H9 (cell line): ENCODE data around the gene IGSF22. TPM values are rescaled to one million over a fixed set of nuclear protein-coding genes. Genes with fewer than 3 reads are reported as not detected.

Experiments
- DNase-seq: peaks from one replicate; pipeline ENCODE4 v3.0.0-alpha.2; 2017
- H2AFZ ChIP-seq: one replicate; pipeline ENCODE4 v1.6.1; 2013; ENCODE audit warnings: mild to moderate bottlenecking, low read length, control low read depth, moderate library complexity
- H2AK5ac ChIP-seq: 2 replicates; pipeline ENCODE4 v1.6.1; 2013; ENCODE audit warnings: low read length, control low read depth, mixed read lengths; ENCODE audit not compliant: insufficient read length
- H2BK120ac ChIP-seq: one replicate; pipeline ENCODE4 v1.6.1; 2013; ENCODE audit warnings: low read depth, mild to moderate bottlenecking, low read length, control low read depth, inconsistent platforms; ENCODE audit not compliant: poor library complexity, severe bottlenecking
- H2BK12ac ChIP-seq: 2 replicates; pipeline ENCODE4 v1.6.1; 2013; ENCODE audit warnings: low read length, control low read depth, mixed read lengths, low read depth; ENCODE audit not compliant: insufficient read length
- H2BK15ac ChIP-seq: 2 replicates; pipeline ENCODE4 v1.6.1; 2013; ENCODE audit warnings: low read depth, low read length, control low read depth
- H2BK20ac ChIP-seq: one replicate; pipeline ENCODE4 v1.6.1; 2013; ENCODE audit warnings: low read depth, mild to moderate bottlenecking, low read length, control low read depth, inconsistent platforms; ENCODE audit not compliant: poor library complexity, severe bottlenecking
- H2BK5ac ChIP-seq: 2 replicates; pipeline ENCODE4 v1.6.1; 2013; ENCODE audit warnings: low read length, control low read depth, mixed read lengths; ENCODE audit not compliant: insufficient read length
- H3K14ac ChIP-seq: 2 replicates; pipeline ENCODE4 v1.6.1; 2013; ENCODE audit warnings: low read length, control low read depth; ENCODE audit not compliant: insufficient read depth
- H3K18ac ChIP-seq: 2 replicates; pipeline ENCODE4 v1.6.1; 2013; ENCODE audit warnings: low read depth, mild to moderate bottlenecking, mixed read lengths, low read length, control low read depth; ENCODE audit not compliant: insufficient read length
- H3K23ac ChIP-seq: 2 replicates; pipeline ENCODE4 v1.6.1; 2013; ENCODE audit warnings: low read length, control low read depth, mixed read lengths, low read depth; ENCODE audit not compliant: insufficient read length
- H3K23me2 ChIP-seq: 2 replicates; pipeline ENCODE4 v1.6.1; 2013; ENCODE audit warnings: low read depth, mild to moderate bottlenecking, mixed read lengths, low read length, control low read depth; ENCODE audit not compliant: insufficient read length, poor library complexity, severe bottlenecking
- H3K27ac ChIP-seq: 2 replicates; pipeline ENCODE4 v1.5.1; 2013; ENCODE audit warnings: low read length, control low read depth, mixed read lengths, low read depth; ENCODE audit not compliant: insufficient read length
- H3K27me3 ChIP-seq: 2 replicates; pipeline ENCODE4 v1.6.1; 2013; ENCODE audit warnings: low read length, control low read depth, inconsistent platforms; ENCODE audit not compliant: insufficient read depth
- H3K4ac ChIP-seq: 2 replicates; pipeline ENCODE4 v1.6.1; 2013; ENCODE audit warnings: low read depth, mild to moderate bottlenecking, control low read depth, inconsistent platforms, low read length, moderate library complexity
- H3K4me1 ChIP-seq: 2 replicates; pipeline ENCODE4 v1.6.1; 2013; ENCODE audit warnings: low read length, control low read depth, inconsistent platforms; ENCODE audit not compliant: insufficient read depth
- H3K4me2 ChIP-seq: 2 replicates; pipeline ENCODE4 v1.6.1; 2013; ENCODE audit warnings: low read length, control low read depth, mixed read lengths; ENCODE audit not compliant: insufficient read length, insufficient read depth
- H3K56ac ChIP-seq: 2 replicates; pipeline ENCODE4 v1.6.1; 2013; ENCODE audit warnings: low read depth, mild to moderate bottlenecking, mixed read lengths, low read length, control low read depth; ENCODE audit not compliant: insufficient read length
- H3K79me1 ChIP-seq: 2 replicates; pipeline ENCODE4 v1.6.1; 2013; ENCODE audit warnings: low read depth, mild to moderate bottlenecking, moderate library complexity, low read length, control low read depth, inconsistent platforms; ENCODE audit not compliant: insufficient read depth, poor library complexity, severe bottlenecking
- H3K79me2 ChIP-seq: 2 replicates; pipeline ENCODE4 v1.6.1; 2013; ENCODE audit warnings: low read length, control low read depth, inconsistent platforms; ENCODE audit not compliant: insufficient read depth
- H3K9ac ChIP-seq: 2 replicates; pipeline ENCODE4 v1.6.1; 2013; ENCODE audit warnings: low read length, control low read depth, mixed read lengths; ENCODE audit not compliant: insufficient read length; ENCODE audit errors: extremely low read depth
- H3K9me3 ChIP-seq: one replicate; pipeline ENCODE4 v1.6.1; 2013; ENCODE audit warnings: low read depth, low read length, inconsistent platforms; ENCODE audit not compliant: control insufficient read depth
- H3T11ph ChIP-seq: one replicate; pipeline ENCODE4 v1.6.1; 2013; ENCODE audit warnings: mild to moderate bottlenecking, low read length, control low read depth, inconsistent platforms
- H4K20me1 ChIP-seq: one replicate; pipeline ENCODE4 v1.6.1; 2013; ENCODE audit not compliant: control insufficient read depth, insufficient read length, insufficient read depth
- H4K5ac ChIP-seq: 2 replicates; pipeline ENCODE4 v1.6.1; 2013; ENCODE audit warnings: low read depth, mild to moderate bottlenecking, mixed read lengths, low read length, control low read depth; ENCODE audit not compliant: insufficient read length
- H4K8ac ChIP-seq: replicated peaks from 2 replicates; pipeline ENCODE4 v1.6.1; 2013; ENCODE audit warnings: low read length, control low read depth, mixed read lengths, low read depth; ENCODE audit not compliant: insufficient read length
- H4K91ac ChIP-seq: 2 replicates; pipeline ENCODE4 v1.6.1; 2013; ENCODE audit warnings: low read depth, mild to moderate bottlenecking, moderate library complexity, mixed read lengths, low read length, control low read depth; ENCODE audit not compliant: insufficient read length
- H3K27ac Mint-ChIP-seq, 3 experiments: 2 replicates in 2 of 3; 3 replicates in 1 of 3; pipeline ENCODE4 v1.8.0; 2020 to 2021; ENCODE audit warnings: mixed read lengths in 3 of 3, mild to moderate bottlenecking in 1 of 3, moderate library complexity in 1 of 3
- H3K27me3 Mint-ChIP-seq: 2 replicates; pipeline ENCODE4 v1.8.0; 2021; ENCODE audit warnings: low read depth, mild to moderate bottlenecking, moderate library complexity, mixed read lengths
- H3K36me3 Mint-ChIP-seq, 3 experiments: 2 replicates in 2 of 3; 3 replicates in 1 of 3; pipeline ENCODE4 v1.8.0; 2020 to 2021; ENCODE audit warnings: low read depth in 3 of 3, mixed read lengths in 3 of 3; ENCODE audit not compliant: insufficient read depth in 1 of 3
- H3K4me1 Mint-ChIP-seq, 2 experiments: 2 replicates each; pipeline ENCODE4 v1.8.0; 2020; ENCODE audit warnings: mixed read lengths in 2 of 2
- H3K4me3 Mint-ChIP-seq, 2 experiments: 2 replicates in 1 of 2; 3 replicates in 1 of 2; pipeline ENCODE4 v1.8.0; 2020 to 2021; ENCODE audit warnings: mild to moderate bottlenecking in 2 of 2, mixed read lengths in 2 of 2, moderate library complexity in 1 of 2
- H3K9me3 Mint-ChIP-seq, 2 experiments: 2 replicates in 1 of 2; 3 replicates in 1 of 2; pipeline ENCODE4 v1.8.0; 2020; ENCODE audit warnings: mild to moderate bottlenecking in 2 of 2, mixed read lengths in 2 of 2, moderate library complexity in 1 of 2
- CTCF ChIP-seq: fragments of 200-600 bp; sonication (generic); conservative IDR thresholded peaks from 3 replicates; pipeline ENCODE4 v1.8.0; 2021; ENCODE audit warnings: antibody characterized with exemption, mild to moderate bottlenecking
- WGBS: extraction: QIAGEN DNeasy Blood & Tissue Kit; methylation state at CpG from one replicate; pipeline ENCODE4 v1.1.7; 2013; ENCODE audit warnings: missing lambda C conversion rate, low lambda C conversion rate, mixed read lengths; ENCODE audit not compliant: insufficient read length; ENCODE audit errors: extremely low coverage; 5-methylcytosine and 5-hydroxymethylcytosine counted together
- total RNA-seq: library from RNA; stranded (reverse); gene quantifications from 2 replicates; pipeline ENCODE4 v1.2.1, GENCODE V29; 2021

The IGSF22 gene
- total RNA-seq, 1 experiment from 2014 or later, result 0.35 TPM

DNA sequence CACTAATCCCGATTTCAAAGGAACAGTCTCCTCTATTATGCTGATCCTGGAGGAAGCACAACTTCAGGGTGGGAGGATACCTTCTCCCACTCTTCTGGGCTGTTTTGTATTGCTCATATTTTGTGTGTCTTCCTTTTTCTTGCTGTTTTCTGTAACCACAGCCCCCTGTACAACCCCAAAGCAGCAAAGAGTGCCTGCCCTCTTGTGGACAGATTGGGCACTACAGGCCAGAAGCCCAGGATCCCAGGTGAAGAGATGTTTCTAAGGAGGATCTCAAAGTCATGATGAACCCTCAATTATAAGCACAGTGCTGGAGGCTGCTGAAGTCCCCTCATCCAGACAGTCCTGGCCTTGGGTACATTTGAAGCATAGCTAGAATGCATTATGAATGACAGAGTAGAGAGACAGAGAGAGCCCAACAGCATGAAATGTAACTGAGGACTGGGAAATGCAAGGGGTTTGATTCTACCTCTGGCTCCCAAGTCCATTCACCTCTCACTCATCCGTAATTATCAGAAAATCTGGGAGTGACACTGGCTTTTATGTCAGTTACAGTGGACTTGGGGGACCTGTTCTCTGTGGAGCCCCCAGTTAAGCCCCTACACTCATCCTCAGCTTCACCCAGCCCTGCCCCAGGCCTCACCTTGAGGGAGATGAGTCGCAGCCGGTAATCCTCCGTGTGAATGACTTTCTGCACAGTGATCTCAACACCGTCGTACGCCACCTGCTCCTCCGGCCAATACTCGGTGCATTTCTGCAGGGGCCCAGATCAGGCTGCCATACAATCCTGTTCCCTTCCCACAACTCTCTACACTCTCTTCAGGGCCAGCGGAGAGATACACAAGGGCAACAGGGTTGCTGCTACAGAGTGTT lies 6.2 kb upstream of the IGSF22 start:
- Histone ChIP-seq H4K91ac (no peak overlapping the region), H3K4me2 (no peak overlapping the region), H3T11ph (no peak overlapping the region), H3K9ac (no peak overlapping the region), H3K79me1 (no peaks in the 10 kb centered on the region), H2BK5ac (no peak overlapping the region), H3K79me2 (no peaks in the 10 kb centered on the region), H4K5ac (no peak overlapping the region), H3K4me1 (no peaks in the 10 kb centered on the region; the same call in 1 of the 2 replicates), H2BK12ac (no peak overlapping the region), H2BK120ac (no peak overlapping the region), H3K9me3 (no peaks in the 10 kb centered on the region), H3K27ac (no peak overlapping the region), H3K27me3 (no peaks in the 10 kb centered on the region), H2AK5ac (no peak overlapping the region), H3K23me2 (no peaks in the 10 kb centered on the region), H3K4ac (no peak overlapping the region), H2AFZ (no peak overlapping the region), H2BK20ac (no peak overlapping the region), H3K18ac (no peak overlapping the region), H3K56ac (no peak overlapping the region), H4K8ac (no peak overlapping the region), H2BK15ac (no peak overlapping the region), H3K14ac (no peak overlapping the region), H3K23ac (no peak overlapping the region), H4K20me1 (no peaks in the 10 kb centered on the region)
- Mint-ChIP-seq H3K4me3 (no peak overlapping the region), H3K4me1 (peaks cover 6 to 14% of the 10 kb centered on the region in 2 experiments), H3K36me3 (no peaks in the 10 kb centered on the region; a peak in 1 of 7 replicates), H3K27ac (no peak overlapping the region), H3K27me3 (peaks cover 1% of the 10 kb centered on the region; the same call in 1 of the 2 replicates), H3K9me3 (no peaks in the 10 kb centered on the region)
- peak; percentile 91 for TF ChIP-seq CTCF
- no CpG with 5 or more reads among the region's 11 CpGs for WGBS
- DNase-seq, result peak; percentile 67
